Suprapubic skin (tissue), 3 donors: ENCODE measurements around the gene LMF2.

Experiments used
- EP300 ChIP-seq: sonication (generic); formaldehyde crosslinking; IDR thresholded peaks from one replicate; pipeline ENCODE4 v1.6.1; 2017; ENCODE audit warnings: antibody characterized with exemption
- POLR2A ChIP-seq, 2 donors: fragments of 450-650 bp; IDR thresholded peaks; one replicate each; pipeline ENCODE4 v1.6.1; 2017; ENCODE audit warnings: antibody characterized with exemption in 2 of 2, mild to moderate bottlenecking in 2 of 2, moderate library complexity in 2 of 2
- TF ChIP-seq, protein P1 (sequence below), 2 donors: fragments of 200-600 bp in 1 of 2; fragments of 450-650 bp in 1 of 2; sonication (generic) in 1 of 2; IDR thresholded peaks; one replicate each; pipeline ENCODE4 v1.5.1; 2016 to 2019; ENCODE audit warnings: antibody characterized with exemption in 2 of 2, mild to moderate bottlenecking in 1 of 2, moderate library complexity in 1 of 2

DNA sequence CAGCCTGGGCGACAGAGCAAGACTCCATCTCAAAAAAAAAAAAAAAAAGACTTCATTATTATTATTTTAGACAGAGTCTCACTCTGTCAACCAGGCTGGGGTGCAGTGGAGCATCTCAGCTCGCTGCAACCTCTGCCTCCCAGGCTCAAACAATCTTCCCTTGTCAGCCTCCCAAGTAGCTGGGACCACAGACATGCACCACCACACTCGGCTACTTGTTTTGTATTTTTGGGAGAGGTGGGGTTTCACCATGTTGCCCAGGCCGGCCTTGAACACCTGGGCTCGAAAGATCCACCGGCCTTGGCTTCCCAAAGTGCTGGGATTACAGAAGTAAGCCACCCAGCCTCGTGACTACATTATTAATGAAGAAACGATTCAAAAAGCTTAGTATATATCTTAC is 27.6 kb upstream of the LMF2 start:
- TF ChIP-seq, protein P1, sequence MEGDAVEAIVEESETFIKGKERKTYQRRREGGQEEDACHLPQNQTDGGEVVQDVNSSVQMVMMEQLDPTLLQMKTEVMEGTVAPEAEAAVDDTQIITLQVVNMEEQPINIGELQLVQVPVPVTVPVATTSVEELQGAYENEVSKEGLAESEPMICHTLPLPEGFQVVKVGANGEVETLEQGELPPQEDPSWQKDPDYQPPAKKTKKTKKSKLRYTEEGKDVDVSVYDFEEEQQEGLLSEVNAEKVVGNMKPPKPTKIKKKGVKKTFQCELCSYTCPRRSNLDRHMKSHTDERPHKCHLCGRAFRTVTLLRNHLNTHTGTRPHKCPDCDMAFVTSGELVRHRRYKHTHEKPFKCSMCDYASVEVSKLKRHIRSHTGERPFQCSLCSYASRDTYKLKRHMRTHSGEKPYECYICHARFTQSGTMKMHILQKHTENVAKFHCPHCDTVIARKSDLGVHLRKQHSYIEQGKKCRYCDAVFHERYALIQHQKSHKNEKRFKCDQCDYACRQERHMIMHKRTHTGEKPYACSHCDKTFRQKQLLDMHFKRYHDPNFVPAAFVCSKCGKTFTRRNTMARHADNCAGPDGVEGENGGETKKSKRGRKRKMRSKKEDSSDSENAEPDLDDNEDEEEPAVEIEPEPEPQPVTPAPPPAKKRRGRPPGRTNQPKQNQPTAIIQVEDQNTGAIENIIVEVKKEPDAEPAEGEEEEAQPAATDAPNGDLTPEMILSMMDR (IDR thresholded peaks at IDR 0.05): no peak
- TF ChIP-seq POLR2A (IDR thresholded peaks at IDR 0.05) (no peak), EP300 (no peak)
